ENCODE measurements around the gene FDX2. TPM values are rescaled to one million over a fixed set of nuclear protein-coding genes. Genes with fewer than 3 reads are reported as not detected.

FDX2 gene
- total RNA-seq, 2 experiments from 2014 or later = 7.6 to 9.4 TPM

GRCh38 chr19:10309423-10309822 is 6.4 kb downstream of the FDX2 start, which contains the start of gene ZGLP1:
ZGLP1 (minus strand) TSS chr19:10309815.
- no peak for ATAC-seq (ENCODE audit: low read depth)
- DNase-seq = no peak
- Mint-ChIP-seq H3K4me3 (no peak within 1 kb of the TSS), H3K27me3 (no peaks in the 10 kb centered on the region), H3K27ac (no peak within 1 kb of the TSS), H3K9me3 (no peaks in the 10 kb centered on the region), H3K4me1 (no peaks in the 10 kb centered on the region), H3K36me3 (no peaks in the 10 kb centered on the region)
- POLR2A ChIA-PET = no interaction called here

- Mint-ChIP-seq H3K9me3 (no peaks in the 10 kb centered on the region), H3K4me1 (no peaks in the 10 kb centered on the region), H3K27me3 (peaks cover 3% of the 10 kb centered on the region), H3K36me3 (no peaks in the 10 kb centered on the region), H3K4me3 (no peak overlapping the region), H3K27ac (no peak overlapping the region)
- ATAC-seq (ENCODE audit: low read depth) = no peak
- POLR2A ChIA-PET = no interaction called here
- DNase-seq = no peak
Measured at GRCh38 chr19:10306327-10306726, 9.5 kb downstream of the FDX2 start.

- Mint-ChIP-seq H3K4me1 (no peaks in the 10 kb centered on the region), H3K36me3 (no peaks in the 10 kb centered on the region), H3K9me3 (no peaks in the 10 kb centered on the region), H3K27ac (no peak overlapping the region), H3K27me3 (peaks cover 6% of the 10 kb centered on the region), H3K4me3 (no peak overlapping the region)
- DNase-seq (no peak), ATAC-seq (ENCODE audit: low read depth) (no peak)
- POLR2A ChIA-PET = no interaction called here
Measured at GRCh38 chr19:10305139-10305806, 10.5 kb downstream of the FDX2 start.

GRCh38 chr19:10299545-10300458 is 16.0 kb downstream of the FDX2 start:
- H3K4me1 Mint-ChIP-seq = peaks cover 6% of the 10 kb centered on the region
- no peak overlapping the region for H3K4me3 Mint-ChIP-seq
- H3K27ac Mint-ChIP-seq = no peak overlapping the region
- H3K36me3 Mint-ChIP-seq = peaks cover 3% of the 10 kb centered on the region
- no peak for DNase-seq
- no peaks in the 10 kb centered on the region for H3K9me3 Mint-ChIP-seq
- no peak for ATAC-seq (ENCODE audit: low read depth)
- POLR2A ChIA-PET = no interaction called here
- peaks cover 26% of the 10 kb centered on the region for H3K27me3 Mint-ChIP-seq

GRCh38 chr19:10295847-10296591 is 19.8 kb downstream of the FDX2 start:
- peak overlapping the region; percentile 78 for H3K27ac Mint-ChIP-seq

GRCh38 chr19:10295305-10295846 is 20.4 kb downstream of the FDX2 start:
- peak; percentile 77 for DNase-seq
- Mint-ChIP-seq H3K4me1 (peaks cover 26% of the 10 kb centered on the region), H3K27me3 (peaks cover 63% of the 10 kb centered on the region), H3K9me3 (peaks cover 3% of the 10 kb centered on the region), H3K36me3 (peaks cover 6% of the 10 kb centered on the region), H3K4me3 (peak overlapping the region; percentile 82), H3K27ac (peak overlapping the region; percentile 78)
- peak; percentile 73 for ATAC-seq (ENCODE audit: low read depth)
- POLR2A ChIA-PET = interaction anchor here (0.6 to 2.1 kb wide), 3 partner anchors 9 to 85 kb away, joined by 3 to 9 read pairs (median 3); partner anchors contain the start of genes ICAM1, ICAM4 and TYK2

More at GRCh38 chr19:10295847-10296591, 19.8 kb downstream of the FDX2 start:
- Mint-ChIP-seq H3K36me3 (peaks cover 6% of the 10 kb centered on the region), H3K9me3 (peaks cover 3% of the 10 kb centered on the region), H3K4me3 (peak overlapping the region; percentile 82), H3K27me3 (peaks cover 57% of the 10 kb centered on the region), H3K4me1 (peaks cover 21% of the 10 kb centered on the region)
- ATAC-seq (ENCODE audit: low read depth) = no peak
- POLR2A ChIA-PET = interaction anchor here (0.5 to 2.1 kb wide), 5 partner anchors 9 to 195 kb away, joined by 3 to 9 read pairs (median 3); partner anchors contain the start of genes ICAM1, ICAM4 and TYK2
- DNase-seq = no peak

GRCh38 chr19:10294368-10294697 is 21.5 kb downstream of the FDX2 start:
- Mint-ChIP-seq H3K9me3 (peaks cover 3% of the 10 kb centered on the region), H3K4me3 (no peak overlapping the region), H3K27ac (no peak overlapping the region), H3K27me3 (peaks cover 64% of the 10 kb centered on the region), H3K4me1 (peaks cover 30% of the 10 kb centered on the region), H3K36me3 (peaks cover 6% of the 10 kb centered on the region)
- ATAC-seq (ENCODE audit: low read depth) = no peak
- POLR2A ChIA-PET = interaction anchor here (0.7 kb wide), 1 partner anchor 24 kb away, joined by 3 read pairs; the partner anchor contains the start of gene ICAM1
- no peak for DNase-seq

- H3K9me3 Mint-ChIP-seq = peaks cover 3% of the 10 kb centered on the region
- peaks cover 6% of the 10 kb centered on the region for H3K36me3 Mint-ChIP-seq
- no peak overlapping the region for H3K27ac Mint-ChIP-seq
- DNase-seq = no peak
- H3K4me3 Mint-ChIP-seq = no peak overlapping the region
- H3K4me1 Mint-ChIP-seq = peaks cover 34% of the 10 kb centered on the region
- ATAC-seq (ENCODE audit: low read depth) = no peak
- POLR2A ChIA-PET = interaction anchor here (0.7 kb wide), 1 partner anchor 23 kb away, joined by 3 read pairs; the partner anchor contains the start of gene ICAM1
- peaks cover 69% of the 10 kb centered on the region for H3K27me3 Mint-ChIP-seq
Measured at GRCh38 chr19:10293637-10294367, 22.0 kb downstream of the FDX2 start.

GRCh38 chr19:10292789-10293636 is 22.8 kb downstream of the FDX2 start:
- no peak for DNase-seq
- Mint-ChIP-seq H3K4me3 (peak overlapping the region; percentile 77), H3K27ac (peak overlapping the region; percentile 76), H3K4me1 (peaks cover 39% of the 10 kb centered on the region), H3K9me3 (peaks cover 3% of the 10 kb centered on the region), H3K36me3 (peaks cover 6% of the 10 kb centered on the region), H3K27me3 (peaks cover 75% of the 10 kb centered on the region)
- ATAC-seq (ENCODE audit: low read depth) = no peak
- POLR2A ChIA-PET = interaction anchor here (1.4 to 5.0 kb wide), 2 partner anchors 22 to 87 kb away, joined by 3 to 60 read pairs; partner anchors contain the start of gene ICAM1

GRCh38 chr19:10292206-10292788 is 23.5 kb downstream of the FDX2 start:
- Mint-ChIP-seq H3K4me1 (peaks cover 41% of the 10 kb centered on the region), H3K4me3 (peak overlapping the region; percentile 77), H3K27me3 (peaks cover 82% of the 10 kb centered on the region), H3K9me3 (peaks cover 3% of the 10 kb centered on the region), H3K36me3 (peaks cover 8% of the 10 kb centered on the region), H3K27ac (peak overlapping the region; percentile 76)
- POLR2A ChIA-PET = interaction anchor here (1.1 to 5.0 kb wide), 3 partner anchors 22 to 88 kb away, joined by 3 to 60 read pairs (median 6); partner anchors contain the start of genes ICAM1 and RAVER1
- DNase-seq (peak; percentile 83), ATAC-seq (ENCODE audit: low read depth) (peak; percentile 13)

GRCh38 chr19:10291554-10292205 is 24.1 kb downstream of the FDX2 start:
- H3K27me3 Mint-ChIP-seq = peaks cover 77% of the 10 kb centered on the region

More at GRCh38 chr19:10291554-10292205, 24.1 kb downstream of the FDX2 start:
- Mint-ChIP-seq H3K27ac (peak overlapping the region; percentile 63), H3K36me3 (peaks cover 8% of the 10 kb centered on the region), H3K9me3 (peaks cover 3% of the 10 kb centered on the region), H3K4me3 (peak overlapping the region; percentile 77), H3K4me1 (peaks cover 42% of the 10 kb centered on the region)
- DNase-seq (no peak), ATAC-seq (ENCODE audit: low read depth) (peak; percentile 1)
- POLR2A ChIA-PET = interaction anchor here (0.8 to 5.0 kb wide), 5 partner anchors 11 to 89 kb away, joined by 3 to 60 read pairs (median 4); partner anchors contain the start of genes ICAM1, RAVER1 and TYK2
